ENCODE measurements around the gene ARL2.

Gene ARL2

GRCh38 chr11:65026810-65027209, 12.8 kb downstream of the ARL2 start:
- H3K27me3 ChIP-seq (ENCODE audit: insufficient read depth, low read depth) = no peaks in the 10 kb centered on the region
- no peak for TF ChIP-seq CTCF (conservative IDR thresholded peaks at IDR 0.05; ENCODE audit: low read depth, low read length)
- no peaks in the 10 kb centered on the region for H3K79me2 ChIP-seq (ENCODE audit: insufficient read depth, low read depth)
- no peak overlapping the region for H3K4me3 ChIP-seq (IDR thresholded peaks at IDR 0.05; ENCODE audit: insufficient read depth, low read depth, low read length)
- H3K4me2 ChIP-seq = peak overlapping the region; percentile 20; the same call in 1 of the 2 replicates
- H3K9ac ChIP-seq = no peak overlapping the region
- H3K4me1 ChIP-seq (ENCODE audit: low read depth, poor library complexity, severe bottlenecking) = peaks cover 16% of the 10 kb centered on the region
- H3K27ac ChIP-seq = no peak overlapping the region
- no peaks in the 10 kb centered on the region for H3K36me3 ChIP-seq (ENCODE audit: insufficient read depth)
- peak overlapping the region; percentile 61 for H2AFZ ChIP-seq (ENCODE audit: low read depth)
- H4K20me1 ChIP-seq (ENCODE audit: insufficient read depth) = no peaks in the 10 kb centered on the region

GRCh38 chr11:65027213-65028067, 13.5 kb downstream of the ARL2 start, which contains the start of gene SNX15:
TSS of gene SNX15 (plus strand) at chr11:65027439. CDS start at chr11:65027538, 99 bp downstream.
- H3K9ac ChIP-seq = peak within 1 kb of the TSS; percentile 62; the same call in 1 of the 2 replicates
- peak within 1 kb of the TSS; percentile 91 for H3K4me2 ChIP-seq
- peak within 1 kb of the TSS; percentile 61 for H2AFZ ChIP-seq (ENCODE audit: low read depth)
- H3K27me3 ChIP-seq (ENCODE audit: insufficient read depth, low read depth) = no peaks in the 10 kb centered on the region
- TF ChIP-seq CTCF (conservative IDR thresholded peaks at IDR 0.05; ENCODE audit: low read depth, low read length) = peak; percentile 74
- H3K36me3 ChIP-seq (ENCODE audit: insufficient read depth) = no peaks in the 10 kb centered on the region
- no peak within 1 kb of the TSS for H3K4me3 ChIP-seq (IDR thresholded peaks at IDR 0.05; ENCODE audit: insufficient read depth, low read depth, low read length)
- H3K4me1 ChIP-seq (ENCODE audit: low read depth, poor library complexity, severe bottlenecking) = peaks cover 16% of the 10 kb centered on the region
- peak within 1 kb of the TSS; percentile 60 for H3K27ac ChIP-seq
- no peaks in the 10 kb centered on the region for H4K20me1 ChIP-seq (ENCODE audit: insufficient read depth)
- no peaks in the 10 kb centered on the region for H3K79me2 ChIP-seq (ENCODE audit: insufficient read depth, low read depth)

- no peaks in the 10 kb centered on the region for H3K36me3 ChIP-seq (ENCODE audit: insufficient read depth)
- no peaks in the 10 kb centered on the region for H4K20me1 ChIP-seq (ENCODE audit: insufficient read depth)
- no peak overlapping the region for H2AFZ ChIP-seq (ENCODE audit: low read depth)
- no peak overlapping the region for H3K27ac ChIP-seq
- peaks cover 11% of the 10 kb centered on the region for H3K4me1 ChIP-seq (ENCODE audit: low read depth, poor library complexity, severe bottlenecking)
- no peak overlapping the region for H3K9ac ChIP-seq
- H3K79me2 ChIP-seq (ENCODE audit: insufficient read depth, low read depth) = no peaks in the 10 kb centered on the region
- no peak overlapping the region for H3K4me2 ChIP-seq
- H3K4me3 ChIP-seq (IDR thresholded peaks at IDR 0.05; ENCODE audit: insufficient read depth, low read depth, low read length) = no peak overlapping the region
- H3K27me3 ChIP-seq (ENCODE audit: insufficient read depth, low read depth) = no peaks in the 10 kb centered on the region
- TF ChIP-seq CTCF (conservative IDR thresholded peaks at IDR 0.05; ENCODE audit: low read depth, low read length) = no peak
Measured at GRCh38 chr11:65032216-65032615, 18.3 kb downstream of the ARL2 start.

- no peaks in the 10 kb centered on the region for H4K20me1 ChIP-seq (ENCODE audit: insufficient read depth)
- H3K4me1 ChIP-seq (ENCODE audit: low read depth, poor library complexity, severe bottlenecking) = no peaks in the 10 kb centered on the region
- H3K79me2 ChIP-seq (ENCODE audit: insufficient read depth, low read depth) = no peaks in the 10 kb centered on the region
- no peak overlapping the region for H3K4me3 ChIP-seq (IDR thresholded peaks at IDR 0.05; ENCODE audit: insufficient read depth, low read depth, low read length)
- H3K27me3 ChIP-seq (ENCODE audit: insufficient read depth, low read depth) = no peaks in the 10 kb centered on the region
- no peak overlapping the region for H3K9ac ChIP-seq
- no peak for TF ChIP-seq CTCF (conservative IDR thresholded peaks at IDR 0.05; ENCODE audit: low read depth, low read length)
- no peak overlapping the region for H3K4me2 ChIP-seq
- H2AFZ ChIP-seq (ENCODE audit: low read depth) = no peak overlapping the region
- H3K36me3 ChIP-seq (ENCODE audit: insufficient read depth) = no peaks in the 10 kb centered on the region
- H3K27ac ChIP-seq = no peak overlapping the region
Measured at GRCh38 chr11:65034423-65034822, 20.5 kb downstream of the ARL2 start.

All from KMS-11 (cell line).